GM19468 (cell line): ENCODE data around the gene MPHOSPH9.
"Not testable (repeated sequence)": the region's sequence is repeated elsewhere in the genome, so short reads cannot be mapped to it uniquely, and the experiment has no call there.

Source experiments
- ATAC-seq: cut with Tn5 transposase; IDR thresholded peaks from one replicate; pipeline ENCODE4 v1.9.1; 2021; ENCODE audit warnings: mild to moderate bottlenecking, moderate library complexity, moderate number of reproducible peaks; ENCODE audit not compliant: unreplicated experiment; ENCODE audit errors: extremely low read depth

MPHOSPH9 gene

GRCh38 chr12:123258593-123258992, 25.7 kb upstream of the MPHOSPH9 start:
- no peak for ATAC-seq

GRCh38 chr12:123254853-123255446, 22.0 kb upstream of the MPHOSPH9 start:
- ATAC-seq = no peak

DNA sequence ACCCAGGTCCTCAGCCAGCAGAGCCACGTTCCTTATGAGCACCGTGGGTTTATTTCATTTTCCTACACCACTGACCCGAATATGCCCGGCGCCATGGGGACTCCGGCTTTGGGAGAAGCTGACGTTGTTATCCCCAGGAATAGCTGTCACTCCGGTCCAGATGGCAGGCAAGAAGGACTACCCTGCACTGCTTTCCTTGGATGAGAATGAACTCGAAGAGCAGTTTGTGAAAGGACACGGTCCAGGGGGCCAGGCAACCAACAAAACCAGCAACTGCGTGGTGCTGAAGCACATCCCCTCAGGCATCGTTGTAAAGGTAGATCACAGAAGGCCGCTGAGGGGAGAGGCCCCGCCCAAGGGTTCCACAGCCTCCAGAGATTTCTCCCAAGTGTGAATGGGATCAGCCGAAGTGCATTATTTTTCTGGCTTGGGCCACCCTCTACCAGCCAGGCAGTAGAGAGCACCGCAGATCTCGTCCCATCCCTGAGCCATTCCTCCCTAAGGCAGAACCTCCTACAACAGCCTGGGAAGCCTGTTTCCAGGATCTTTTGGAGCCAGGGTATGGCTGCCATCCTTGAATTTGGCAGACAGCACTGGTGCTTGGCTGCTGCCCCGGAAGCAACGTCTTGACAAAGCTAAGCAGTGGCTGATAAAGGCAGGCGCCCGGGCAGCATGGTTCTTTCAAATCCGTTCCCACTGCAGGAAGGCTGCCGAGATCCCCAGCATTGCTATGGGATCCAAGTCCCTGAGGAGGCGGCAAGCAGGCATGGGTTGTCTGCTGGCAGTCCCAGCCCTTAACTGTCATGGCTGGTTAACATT, 20.9 kb upstream of the MPHOSPH9 start:
- no peak for ATAC-seq

- ATAC-seq = not testable (repeated sequence)
These were observed 19.4 kb upstream of the MPHOSPH9 start for GRCh38 chr12:123252365-123252764.

GRCh38 chr12:123251403-123252076, 18.6 kb upstream of the MPHOSPH9 start:
- no peak for ATAC-seq

- ATAC-seq = no peak
These were observed 17.8 kb upstream of the MPHOSPH9 start for GRCh38 chr12:123250471-123251383.

DNA sequence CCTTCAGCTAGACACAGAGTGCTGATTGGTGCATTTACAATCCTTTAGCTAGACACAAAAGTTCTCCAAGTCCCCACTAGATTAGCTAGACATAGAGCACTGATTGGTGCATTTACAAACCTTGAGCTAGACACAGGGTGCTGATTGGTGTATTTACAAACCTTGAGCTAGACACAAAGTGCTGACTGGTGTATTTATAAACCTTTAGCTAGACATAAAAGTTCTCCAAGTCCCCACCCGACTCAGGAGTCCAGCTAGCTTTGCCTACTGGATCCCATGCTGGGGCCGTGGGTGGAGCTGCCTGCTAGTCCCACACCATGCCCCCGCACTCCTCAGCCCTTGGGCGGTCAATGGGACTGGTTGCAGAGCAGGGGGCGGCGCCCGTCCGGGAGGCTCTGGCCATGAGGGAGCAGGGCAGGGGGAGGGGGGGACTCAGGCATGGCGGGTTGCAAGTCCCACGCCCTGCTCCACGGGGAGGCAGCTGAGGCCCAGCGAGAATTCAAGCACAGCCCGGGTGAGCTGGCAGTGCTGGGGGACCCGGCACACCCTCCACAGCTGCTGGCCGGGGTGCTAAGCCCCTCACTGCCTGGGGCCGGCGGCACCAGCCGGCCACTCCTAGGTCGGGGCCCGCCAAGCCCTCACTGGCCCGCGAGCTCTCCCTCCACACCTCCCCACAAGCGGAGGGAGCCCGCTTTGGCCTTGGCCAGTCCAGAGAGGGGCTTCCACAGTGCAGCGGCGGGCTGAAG, 16.2 kb upstream of the MPHOSPH9 start:
- ATAC-seq = not testable (repeated sequence)

- not testable (repeated sequence) for ATAC-seq
These were observed 15.2 kb upstream of the MPHOSPH9 start for GRCh38 chr12:123248129-123248528.

DNA sequence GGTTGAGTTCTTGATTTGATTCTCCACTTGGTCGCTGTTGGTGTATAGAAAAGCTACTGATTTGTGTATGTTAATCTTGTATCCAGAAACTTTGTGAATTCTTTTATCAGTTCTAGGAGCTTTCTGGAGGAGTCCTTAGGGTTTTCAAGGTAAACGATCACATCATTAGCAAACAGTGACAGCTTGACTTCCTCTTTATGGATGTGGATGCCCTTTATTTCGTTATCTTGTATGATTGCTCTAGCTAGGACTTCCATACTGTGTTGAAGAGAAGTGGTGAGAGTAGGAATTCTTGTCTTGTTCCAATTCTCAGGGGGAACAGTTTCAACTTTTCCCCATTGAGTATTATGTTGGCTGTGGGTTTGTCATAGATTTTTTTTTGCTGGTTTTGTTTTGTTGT, 12.7 kb upstream of the MPHOSPH9 start:
- no peak for ATAC-seq

GRCh38 chr12:123243671-123244262, 10.8 kb upstream of the MPHOSPH9 start:
- no peak for ATAC-seq

- no peak for ATAC-seq
These were observed 9.4 kb upstream of the MPHOSPH9 start for GRCh38 chr12:123242116-123242904.

DNA sequence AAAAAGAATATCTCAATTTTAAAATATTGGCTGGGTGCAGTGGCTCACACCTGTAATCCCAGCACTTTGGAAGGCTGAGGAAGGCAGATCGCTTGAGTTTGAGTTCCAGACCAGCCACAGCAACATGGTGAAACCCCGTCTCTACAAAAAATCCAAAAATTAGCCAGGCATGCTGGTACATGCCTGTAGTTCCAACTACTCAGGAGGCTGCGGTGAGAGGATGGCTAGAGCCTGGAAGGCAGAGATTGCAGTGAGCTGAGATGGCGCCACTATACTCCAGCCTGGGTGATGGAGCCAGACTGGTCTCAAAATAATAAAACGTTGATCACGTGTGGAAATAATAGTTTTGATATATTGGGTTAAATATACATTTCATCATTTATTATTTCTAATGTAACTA, 6.0 kb upstream of the MPHOSPH9 start:
- no peak for ATAC-seq

DNA sequence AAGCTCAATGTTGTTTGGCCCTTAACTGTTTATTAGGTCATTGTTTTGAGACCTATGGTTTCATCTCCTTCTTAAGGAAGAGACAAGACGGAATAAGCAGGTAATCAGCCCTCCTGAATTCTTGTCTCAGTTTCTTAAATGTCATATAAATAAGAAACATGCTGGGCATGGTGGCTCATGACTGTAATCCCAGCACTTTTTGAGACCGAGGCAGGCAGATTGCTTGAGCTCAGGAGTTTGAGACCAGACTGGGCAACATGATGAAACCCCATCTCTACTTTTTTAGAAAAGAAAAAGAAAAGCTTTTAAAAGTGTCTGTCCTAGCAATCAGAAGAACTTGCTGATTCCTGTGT, 5.4 kb upstream of the MPHOSPH9 start:
- ATAC-seq = no peak

DNA sequence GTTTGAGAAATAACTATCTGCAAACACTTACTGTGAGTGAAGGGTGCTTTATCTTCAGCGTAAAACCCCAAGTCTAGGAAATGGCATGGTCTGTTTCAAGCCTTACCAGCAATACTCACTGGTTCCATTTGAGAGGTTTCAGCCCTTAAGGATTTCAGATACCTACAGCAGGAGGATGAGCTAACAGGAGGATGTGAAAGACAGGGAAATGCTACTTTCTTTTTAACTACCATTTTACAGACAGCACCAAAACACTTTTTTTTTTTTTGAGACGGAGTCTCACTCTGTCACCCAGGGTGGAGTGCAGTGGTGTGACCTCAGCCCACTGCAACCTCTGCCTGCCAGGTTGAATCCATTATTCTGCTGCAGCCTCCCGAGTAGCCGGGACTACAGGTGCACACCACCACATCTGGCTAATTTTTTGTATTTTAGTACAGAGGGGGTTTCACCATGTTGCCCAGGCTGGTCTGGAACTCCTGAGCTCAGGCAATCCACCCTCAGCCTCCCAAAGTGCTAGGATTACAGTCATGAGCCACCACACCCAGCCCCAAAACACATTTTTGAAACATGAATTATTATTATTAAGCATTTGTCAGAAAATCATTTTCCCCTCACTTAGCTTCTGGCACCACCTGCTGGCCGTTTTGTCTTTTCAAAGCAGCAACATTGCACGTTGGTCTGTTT, 4.8 kb upstream of the MPHOSPH9 start:
- no peak for ATAC-seq

GRCh38 chr12:123233505-123234308, 766 bp upstream of the MPHOSPH9 start:
- no peak for ATAC-seq

DNA sequence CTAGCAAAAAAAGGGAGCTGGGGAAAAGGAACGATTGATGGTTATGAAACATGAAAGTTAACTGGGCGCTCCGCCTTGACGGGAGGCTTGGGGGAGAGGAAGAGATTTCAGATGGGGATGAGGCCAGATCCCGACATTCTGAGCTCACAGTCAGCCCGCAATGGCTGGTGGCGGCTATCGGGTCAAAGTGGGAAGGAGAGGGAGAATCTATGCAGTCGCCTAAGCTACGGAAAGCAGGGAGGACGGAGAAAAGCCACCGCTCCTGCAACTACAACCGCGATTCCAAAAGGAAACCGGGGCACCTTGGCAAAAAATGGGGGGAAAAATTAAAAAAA, 502 bp downstream of the MPHOSPH9 start:
- no peak for ATAC-seq

DNA sequence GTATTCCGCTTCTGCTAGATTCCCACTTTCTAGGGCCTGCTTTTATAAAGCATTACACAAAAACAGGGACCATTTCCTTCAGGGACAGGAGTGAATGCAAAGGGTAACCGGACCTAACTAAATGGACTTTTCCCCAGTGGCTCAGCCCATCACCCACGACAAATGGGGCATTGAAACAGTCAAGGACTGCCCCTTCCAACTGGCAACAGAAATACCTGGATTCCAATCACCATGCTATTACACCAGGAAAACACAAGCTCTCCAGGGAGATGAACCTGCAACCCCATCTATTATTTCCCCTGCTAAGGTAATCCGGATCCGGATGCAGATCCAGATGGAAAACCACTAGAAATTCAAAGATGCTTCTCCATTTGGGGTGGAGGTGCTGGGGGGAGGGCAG, 1.0 kb downstream of the MPHOSPH9 start:
- no peak for ATAC-seq
